ENCODE results near the gene GABPA.

Gene GABPA

DNA sequence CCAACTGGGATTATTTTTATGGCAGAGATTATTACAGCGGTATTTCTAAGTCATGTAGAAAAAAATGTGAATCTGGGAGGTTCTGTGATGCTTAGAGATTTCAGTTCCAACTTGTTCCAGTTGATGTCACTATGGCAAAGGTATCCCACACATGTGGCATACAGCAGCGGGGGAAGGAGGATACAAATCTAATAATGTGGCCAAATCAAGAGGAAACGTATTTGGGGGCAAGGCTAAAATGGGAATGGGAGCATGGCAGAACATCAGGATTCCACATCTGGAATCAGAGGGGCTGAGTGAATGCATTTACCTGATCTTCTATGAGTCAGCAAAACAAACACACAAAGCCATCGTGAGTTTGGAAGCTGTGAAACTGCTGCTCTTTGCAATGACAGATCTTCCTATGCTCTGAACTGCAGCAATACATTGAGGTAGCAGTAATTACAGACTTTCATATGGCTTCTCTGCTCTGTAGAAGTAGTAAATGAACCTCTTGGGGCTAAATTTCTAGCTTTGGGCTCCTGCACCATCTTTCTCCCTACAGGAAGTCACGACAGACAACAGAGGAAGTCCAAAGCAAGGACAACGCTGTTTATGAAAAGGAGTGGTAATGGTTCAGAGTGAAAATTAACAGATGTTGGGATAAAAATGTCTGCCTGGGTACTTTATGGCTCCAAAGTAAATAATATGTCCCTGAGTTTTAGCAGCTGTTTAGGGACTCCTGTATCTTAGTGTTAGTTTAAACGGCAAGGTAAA lies 55.5 kb downstream of the GABPA start:
- H3K27ac ChIP-seq: no peak overlapping the region
- peak; percentile 50 for TF ChIP-seq CTCF (IDR thresholded peaks at IDR 0.05; ENCODE audit: low read depth, low read length)
- H3K9me3 ChIP-seq (ENCODE audit: severe bottlenecking): no peaks in the 10 kb centered on the region
- H3K36me3 ChIP-seq: no peaks in the 10 kb centered on the region
- H3K27me3 ChIP-seq (ENCODE audit: insufficient read depth, low read depth, severe bottlenecking): no peaks in the 10 kb centered on the region
- peak overlapping the region; percentile 28 for H3K4me3 ChIP-seq (ENCODE audit: low read depth, low read length)
- DNase-seq: no peak

DNA sequence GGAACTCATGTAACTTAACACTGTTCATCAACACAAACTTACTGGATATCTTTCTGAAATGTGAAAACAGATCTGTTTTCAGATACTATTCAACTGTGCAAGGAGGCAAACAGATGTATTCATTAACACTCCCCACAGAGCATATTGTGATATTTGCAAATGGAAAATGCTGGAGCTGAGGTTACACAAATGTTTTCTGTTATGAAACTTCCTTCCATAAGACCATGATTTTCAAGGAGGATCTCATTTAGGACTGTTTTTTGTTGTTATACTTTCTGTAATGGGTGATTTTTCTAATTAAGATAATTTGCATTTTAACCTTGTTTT lies 56.1 kb downstream of the GABPA start:
- H3K27ac ChIP-seq: no peak overlapping the region
- TF ChIP-seq CTCF (IDR thresholded peaks at IDR 0.05; ENCODE audit: low read depth, low read length): no peak
- H3K27me3 ChIP-seq (ENCODE audit: insufficient read depth, low read depth, severe bottlenecking): no peaks in the 10 kb centered on the region
- no peak for DNase-seq
- H3K4me3 ChIP-seq (ENCODE audit: low read depth, low read length): no peak overlapping the region
- H3K9me3 ChIP-seq (ENCODE audit: severe bottlenecking): no peaks in the 10 kb centered on the region
- H3K36me3 ChIP-seq: no peaks in the 10 kb centered on the region

DNA sequence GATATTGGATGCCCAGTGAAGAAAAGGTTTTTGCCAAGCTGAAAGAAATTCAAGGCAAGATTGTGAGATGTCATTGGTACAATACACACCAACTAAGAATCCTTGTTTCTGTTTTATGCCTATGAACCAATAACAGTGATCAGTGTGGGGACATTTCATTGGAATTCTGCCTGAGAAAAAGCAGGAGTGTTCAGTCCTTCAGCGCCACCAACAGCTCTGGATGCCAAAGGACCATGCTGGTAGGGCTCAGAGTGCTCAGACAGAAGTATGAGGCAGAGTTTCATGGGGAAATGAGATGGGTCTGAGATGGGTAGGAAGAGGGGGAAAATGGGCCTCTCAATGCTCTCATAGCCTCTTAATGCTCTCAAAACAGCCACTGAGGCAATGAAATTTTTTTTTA lies 56.5 kb downstream of the GABPA start:
- peak; percentile 30; the same call in 1 of the 2 replicates for TF ChIP-seq CTCF (IDR thresholded peaks at IDR 0.05; ENCODE audit: low read depth, low read length)
- H3K27ac ChIP-seq: no peak overlapping the region
- no peaks in the 10 kb centered on the region for H3K9me3 ChIP-seq (ENCODE audit: severe bottlenecking)
- no peak for DNase-seq
- no peaks in the 10 kb centered on the region for H3K36me3 ChIP-seq
- no peaks in the 10 kb centered on the region for H3K27me3 ChIP-seq (ENCODE audit: insufficient read depth, low read depth, severe bottlenecking)
- H3K4me3 ChIP-seq (ENCODE audit: low read depth, low read length): no peak overlapping the region

GRCh38 chr21:25801217-25802014 lies 66.6 kb downstream of the GABPA start:
- H3K36me3 ChIP-seq: no peaks in the 10 kb centered on the region
- no peak overlapping the region for H3K27ac ChIP-seq
- peaks cover 5% of the 10 kb centered on the region for H3K27me3 ChIP-seq (ENCODE audit: insufficient read depth, low read depth, severe bottlenecking)
- peak; percentile 99 for TF ChIP-seq CTCF (IDR thresholded peaks at IDR 0.05; ENCODE audit: low read depth, low read length)
- H3K4me3 ChIP-seq (ENCODE audit: low read depth, low read length): no peak overlapping the region
- no peaks in the 10 kb centered on the region for H3K9me3 ChIP-seq (ENCODE audit: severe bottlenecking)
- peak; percentile 96 for DNase-seq

DNA sequence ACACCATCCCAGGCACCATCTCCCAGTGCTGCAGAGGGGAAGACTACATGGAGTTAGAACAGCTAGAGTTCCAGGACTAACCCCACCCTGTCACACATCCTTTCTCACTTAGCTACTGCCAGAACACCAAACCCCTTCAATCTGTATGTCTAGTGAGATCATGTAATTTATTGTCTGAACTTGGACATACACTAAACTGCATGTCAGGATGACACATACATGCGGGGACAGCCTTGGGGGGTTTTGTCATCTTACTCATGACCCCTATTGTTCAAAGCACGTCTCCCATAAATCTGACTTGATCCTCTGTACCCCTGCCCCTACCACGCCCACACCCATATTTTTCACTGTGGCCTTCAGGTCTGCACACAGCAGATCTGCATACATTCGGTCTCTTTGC lies 71.3 kb downstream of the GABPA start:
- no peak for TF ChIP-seq CTCF (IDR thresholded peaks at IDR 0.05; ENCODE audit: low read depth, low read length)
- no peaks in the 10 kb centered on the region for H3K9me3 ChIP-seq (ENCODE audit: severe bottlenecking)
- H3K4me3 ChIP-seq (ENCODE audit: low read depth, low read length): no peak overlapping the region
- no peak overlapping the region for H3K27ac ChIP-seq
- DNase-seq: no peak
- H3K27me3 ChIP-seq (ENCODE audit: insufficient read depth, low read depth, severe bottlenecking): no peaks in the 10 kb centered on the region
- H3K36me3 ChIP-seq: no peaks in the 10 kb centered on the region
